PFSK-1 (cell line): ENCODE measurements around the gene RHEB.

Source experiments
- POLR2AphosphoS5 ChIP-seq: IDR thresholded peaks from 2 replicates; pipeline ENCODE4 v1.6.1; 2012; ENCODE audit warnings: low read depth, mild to moderate bottlenecking, control low read depth, low read length, moderate library complexity
- TF ChIP-seq, protein P1 (sequence below), 2 experiments: IDR thresholded peaks; 2 replicates each; pipeline versions ENCODE4 v1.6.1 to v1.8.0; 2011 to 2012; ENCODE audit warnings: low read depth in 2 of 2, low read length in 2 of 2, control low read depth in 1 of 2, inconsistent platforms in 1 of 2, mild to moderate bottlenecking in 1 of 2, moderate library complexity in 1 of 2; ENCODE audit not compliant: insufficient read depth in 1 of 2

DNA sequence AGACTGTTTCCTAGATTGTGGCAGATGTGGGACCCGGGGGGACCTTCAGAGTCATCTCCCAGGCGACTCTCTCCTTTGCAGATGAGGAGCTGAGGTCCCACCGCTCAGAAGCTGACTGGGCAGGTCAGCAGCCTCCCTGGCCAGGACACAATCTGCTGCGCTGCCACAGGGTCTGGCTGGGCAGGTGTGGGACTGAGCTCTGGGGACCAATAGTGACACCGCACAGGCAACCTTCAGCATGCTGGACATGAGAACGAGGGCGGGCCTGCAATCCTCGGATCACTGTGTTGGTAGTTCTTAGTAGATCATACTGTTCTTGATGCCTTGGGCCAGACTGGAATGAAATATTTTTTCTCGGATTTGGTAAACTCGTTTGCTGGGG, 59.2 kb downstream of the RHEB start:
- TF ChIP-seq, protein P1, sequence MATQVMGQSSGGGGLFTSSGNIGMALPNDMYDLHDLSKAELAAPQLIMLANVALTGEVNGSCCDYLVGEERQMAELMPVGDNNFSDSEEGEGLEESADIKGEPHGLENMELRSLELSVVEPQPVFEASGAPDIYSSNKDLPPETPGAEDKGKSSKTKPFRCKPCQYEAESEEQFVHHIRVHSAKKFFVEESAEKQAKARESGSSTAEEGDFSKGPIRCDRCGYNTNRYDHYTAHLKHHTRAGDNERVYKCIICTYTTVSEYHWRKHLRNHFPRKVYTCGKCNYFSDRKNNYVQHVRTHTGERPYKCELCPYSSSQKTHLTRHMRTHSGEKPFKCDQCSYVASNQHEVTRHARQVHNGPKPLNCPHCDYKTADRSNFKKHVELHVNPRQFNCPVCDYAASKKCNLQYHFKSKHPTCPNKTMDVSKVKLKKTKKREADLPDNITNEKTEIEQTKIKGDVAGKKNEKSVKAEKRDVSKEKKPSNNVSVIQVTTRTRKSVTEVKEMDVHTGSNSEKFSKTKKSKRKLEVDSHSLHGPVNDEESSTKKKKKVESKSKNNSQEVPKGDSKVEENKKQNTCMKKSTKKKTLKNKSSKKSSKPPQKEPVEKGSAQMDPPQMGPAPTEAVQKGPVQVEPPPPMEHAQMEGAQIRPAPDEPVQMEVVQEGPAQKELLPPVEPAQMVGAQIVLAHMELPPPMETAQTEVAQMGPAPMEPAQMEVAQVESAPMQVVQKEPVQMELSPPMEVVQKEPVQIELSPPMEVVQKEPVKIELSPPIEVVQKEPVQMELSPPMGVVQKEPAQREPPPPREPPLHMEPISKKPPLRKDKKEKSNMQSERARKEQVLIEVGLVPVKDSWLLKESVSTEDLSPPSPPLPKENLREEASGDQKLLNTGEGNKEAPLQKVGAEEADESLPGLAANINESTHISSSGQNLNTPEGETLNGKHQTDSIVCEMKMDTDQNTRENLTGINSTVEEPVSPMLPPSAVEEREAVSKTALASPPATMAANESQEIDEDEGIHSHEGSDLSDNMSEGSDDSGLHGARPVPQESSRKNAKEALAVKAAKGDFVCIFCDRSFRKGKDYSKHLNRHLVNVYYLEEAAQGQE (IDR thresholded peaks at IDR 0.05; ENCODE audit: insufficient read depth in 1 of 2, low read depth in 2 of 2, low read length in 2 of 2): no peak
- TF ChIP-seq POLR2AphosphoS5: no peak
